Activated B cell treated with CpG ODN at 0.5 μM for 24 hours (primary cell): ENCODE data around the gene INPP1. TPM values are rescaled to one million over a fixed set of nuclear protein-coding genes. Genes with fewer than 3 reads are reported as not detected.
A peak's percentile ranks its signal among the peaks of the same experiment; 100 is the strongest.

Experiments
- ATAC-seq: fragments of 200-7000 bp; cut with Tn5 transposase; one replicate; pipeline ENCODE4 v1.10.0; 2021; ENCODE audit warnings: low read depth, mild to moderate bottlenecking, moderate library complexity
- CTCF ChIA-PET: fragments of 350-600 bp; sonication (Branson Sonifier 250); formaldehyde crosslinking; loops from one replicate; lab custom pipeline; 2021; ENCODE audit warnings: antibody characterized with exemption; lab: Charles Lee
- POLR2A ChIA-PET: fragments of 350-600 bp; sonication (Branson Sonifier 250); formaldehyde crosslinking; loops from one replicate; lab custom pipeline; 2021; ENCODE audit warnings: antibody characterized with exemption; lab: Charles Lee
- DNase-seq: peaks from one replicate; pipeline ENCODE4 v3.0.0; 2022
- H3K27ac Mint-ChIP-seq: one replicate; pipeline ENCODE4 v1.8.0; 2020; ENCODE audit warnings: mixed read lengths
- H3K27me3 Mint-ChIP-seq: one replicate; pipeline ENCODE4 v1.8.0; 2021; ENCODE audit warnings: mixed read lengths
- H3K36me3 Mint-ChIP-seq: one replicate; pipeline ENCODE4 v1.8.0; 2021; ENCODE audit warnings: low read depth, mixed read lengths
- H3K4me1 Mint-ChIP-seq: one replicate; pipeline ENCODE4 v1.8.0; 2021; ENCODE audit warnings: mixed read lengths
- H3K4me3 Mint-ChIP-seq: one replicate; pipeline ENCODE4 v1.8.0; 2020; ENCODE audit warnings: mild to moderate bottlenecking, mixed read lengths
- H3K9me3 Mint-ChIP-seq: one replicate; pipeline ENCODE4 v1.8.0; 2020; ENCODE audit warnings: mixed read lengths
- intact Hi-C: fragments of 100-400 bp; cut with micrococcal nuclease; formaldehyde crosslinking; loops from one replicate; pipeline ENCODE4 v1.15.1; 2024
- total RNA-seq: library from RNA; stranded (reverse); gene quantifications from 2 replicates; pipeline ENCODE4 v1.2.3, GENCODE V29; 2022
- TF ChIP-seq, protein P1 (sequence below): fragments of 200-600 bp; IDR thresholded peaks from one replicate; pipeline ENCODE4 v1.8.0; 2022; ENCODE audit warnings: antibody characterized with exemption, mild to moderate bottlenecking

Gene INPP1
- total RNA-seq, 1 donor from 2014 or later: 4.2 TPM

- ChIA-PET CTCF (interaction anchor here (1.3 kb wide), 1 partner anchor 291 kb away, joined by 4 read pairs; no protein-coding TSS in a partner anchor), POLR2A (no interaction called here)
- no peak for ATAC-seq
These were observed 36.0 kb downstream of the INPP1 start for GRCh38 chr2:190379249-190379964.

DNA sequence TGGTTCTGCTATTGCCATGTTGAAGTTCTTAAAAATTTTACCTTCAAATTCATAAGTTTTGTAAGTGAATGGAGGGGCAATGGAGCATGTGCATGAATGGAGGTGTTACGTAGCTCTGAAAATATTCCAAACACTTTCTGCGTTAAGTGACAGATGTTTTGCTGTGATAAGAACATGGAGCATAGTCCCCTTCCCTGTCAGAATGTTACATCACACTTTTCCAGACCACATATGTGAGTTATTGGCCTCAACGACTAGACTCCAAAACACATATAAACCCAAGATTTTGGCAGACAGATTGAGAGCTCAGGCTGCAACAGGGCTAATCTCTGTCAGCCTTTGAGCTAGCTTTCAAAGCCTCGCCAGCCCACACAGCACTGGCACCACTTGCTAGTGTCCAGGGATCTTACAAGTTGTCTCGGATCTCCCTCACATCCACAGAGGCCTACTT lies 37.6 kb downstream of the INPP1 start:
- no peak for ATAC-seq
- intact Hi-C loops: no loop called here
- TF ChIP-seq, protein P1, sequence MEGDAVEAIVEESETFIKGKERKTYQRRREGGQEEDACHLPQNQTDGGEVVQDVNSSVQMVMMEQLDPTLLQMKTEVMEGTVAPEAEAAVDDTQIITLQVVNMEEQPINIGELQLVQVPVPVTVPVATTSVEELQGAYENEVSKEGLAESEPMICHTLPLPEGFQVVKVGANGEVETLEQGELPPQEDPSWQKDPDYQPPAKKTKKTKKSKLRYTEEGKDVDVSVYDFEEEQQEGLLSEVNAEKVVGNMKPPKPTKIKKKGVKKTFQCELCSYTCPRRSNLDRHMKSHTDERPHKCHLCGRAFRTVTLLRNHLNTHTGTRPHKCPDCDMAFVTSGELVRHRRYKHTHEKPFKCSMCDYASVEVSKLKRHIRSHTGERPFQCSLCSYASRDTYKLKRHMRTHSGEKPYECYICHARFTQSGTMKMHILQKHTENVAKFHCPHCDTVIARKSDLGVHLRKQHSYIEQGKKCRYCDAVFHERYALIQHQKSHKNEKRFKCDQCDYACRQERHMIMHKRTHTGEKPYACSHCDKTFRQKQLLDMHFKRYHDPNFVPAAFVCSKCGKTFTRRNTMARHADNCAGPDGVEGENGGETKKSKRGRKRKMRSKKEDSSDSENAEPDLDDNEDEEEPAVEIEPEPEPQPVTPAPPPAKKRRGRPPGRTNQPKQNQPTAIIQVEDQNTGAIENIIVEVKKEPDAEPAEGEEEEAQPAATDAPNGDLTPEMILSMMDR: no peak
- CTCF ChIA-PET: interaction anchor here (0.5 to 1.1 kb wide), 2 partner anchors 249 to 299 kb away, joined by 3 to 6 read pairs; no protein-coding TSS in a partner anchor
- H3K4me3 Mint-ChIP-seq: no peak overlapping the region
- no peaks in the 10 kb centered on the region for H3K27me3 Mint-ChIP-seq
- no peaks in the 10 kb centered on the region for H3K9me3 Mint-ChIP-seq
- POLR2A ChIA-PET: no interaction called here
- no peaks in the 10 kb centered on the region for H3K36me3 Mint-ChIP-seq
- DNase-seq: no peak
- no peak overlapping the region for H3K27ac Mint-ChIP-seq
- peaks cover 3% of the 10 kb centered on the region for H3K4me1 Mint-ChIP-seq

More at GRCh38 chr2:190379249-190379964, 36.0 kb downstream of the INPP1 start:
- no peaks in the 10 kb centered on the region for H3K27me3 Mint-ChIP-seq
- DNase-seq: no peak
- no peak overlapping the region for H3K4me3 Mint-ChIP-seq
- TF ChIP-seq, protein P1: no peak
- H3K4me1 Mint-ChIP-seq: peaks cover 3% of the 10 kb centered on the region
- H3K9me3 Mint-ChIP-seq: no peaks in the 10 kb centered on the region
- intact Hi-C loops: no loop called here
- H3K27ac Mint-ChIP-seq: no peak overlapping the region
- no peaks in the 10 kb centered on the region for H3K36me3 Mint-ChIP-seq

DNA sequence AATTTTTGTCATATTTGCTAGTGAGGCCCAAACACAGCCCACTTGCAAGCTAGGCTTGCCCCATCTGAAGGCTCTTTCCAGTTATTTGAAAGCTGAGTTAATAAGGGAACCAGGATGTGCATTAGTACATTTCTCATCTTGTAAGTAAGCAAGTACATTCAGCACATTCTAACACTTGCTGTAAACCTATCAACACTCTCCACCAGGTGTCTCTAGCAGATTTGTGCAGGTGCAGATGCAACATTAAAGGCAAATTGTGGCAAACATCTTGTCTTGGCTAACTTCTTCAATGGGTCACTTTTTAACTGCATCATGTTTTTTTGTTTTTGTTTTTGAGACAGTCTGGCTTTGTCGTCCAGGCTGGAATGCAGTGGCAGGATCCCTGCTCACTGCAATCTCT lies 39.5 kb downstream of the INPP1 start:
- Mint-ChIP-seq H3K27ac (no peak overlapping the region), H3K9me3 (no peaks in the 10 kb centered on the region), H3K4me3 (no peak overlapping the region), H3K4me1 (peaks cover 2% of the 10 kb centered on the region), H3K27me3 (no peaks in the 10 kb centered on the region), H3K36me3 (no peaks in the 10 kb centered on the region)
- TF ChIP-seq, protein P1: no peak
- ChIA-PET POLR2A (no interaction called here), CTCF (interaction anchor here (5.1 kb wide), 1 partner anchor 297 kb away, joined by 38 read pairs; no protein-coding TSS in a partner anchor)
- ATAC-seq: peak; percentile 61
- DNase-seq: no peak
- intact Hi-C loops: loop anchor here (1.0 to 2.0 kb wide), 3 partner anchors 128 to 421 kb away; no protein-coding TSS in a partner anchor

GRCh38 chr2:190387422-190387821 lies 44.0 kb downstream of the INPP1 start:
- CTCF ChIA-PET: no interaction called here
- ATAC-seq: no peak

DNA sequence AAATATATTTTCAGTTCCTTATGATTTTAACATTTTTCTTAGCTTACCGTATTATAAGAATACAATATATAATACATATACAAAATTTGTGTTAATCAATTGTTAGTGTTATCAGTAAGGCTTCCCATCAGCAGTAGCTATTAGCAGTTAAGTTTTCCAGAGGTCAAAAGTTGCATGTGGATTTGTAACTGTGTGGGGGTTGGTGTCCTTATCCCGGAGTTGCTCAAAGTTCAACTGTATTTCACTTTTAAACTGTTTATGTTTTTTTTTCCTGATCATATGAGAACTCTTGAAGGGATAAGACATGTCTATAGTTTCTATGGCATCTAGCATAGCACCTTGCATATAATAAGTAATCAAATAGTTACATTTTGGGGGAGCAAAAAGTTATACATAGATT lies 52.9 kb downstream of the INPP1 start:
- ATAC-seq: no peak
- no peaks in the 10 kb centered on the region for H3K36me3 Mint-ChIP-seq
- peaks cover 7% of the 10 kb centered on the region for H3K27me3 Mint-ChIP-seq
- no peaks in the 10 kb centered on the region for H3K4me1 Mint-ChIP-seq
- no peak overlapping the region for H3K27ac Mint-ChIP-seq
- ChIA-PET CTCF (no interaction called here), POLR2A (no interaction called here)
- H3K9me3 Mint-ChIP-seq: no peaks in the 10 kb centered on the region
- intact Hi-C loops: no loop called here
- no peak for DNase-seq
- H3K4me3 Mint-ChIP-seq: no peak overlapping the region
- TF ChIP-seq, protein P1: no peak

More at GRCh38 chr2:190387422-190387821, 44.0 kb downstream of the INPP1 start:
- DNase-seq: no peak
- POLR2A ChIA-PET: no interaction called here
- TF ChIP-seq, protein P1: no peak
- intact Hi-C loops: no loop called here
- H3K27ac Mint-ChIP-seq: no peak overlapping the region
- no peaks in the 10 kb centered on the region for H3K36me3 Mint-ChIP-seq
- H3K4me3 Mint-ChIP-seq: no peak overlapping the region
- H3K4me1 Mint-ChIP-seq: no peaks in the 10 kb centered on the region
- peaks cover 5% of the 10 kb centered on the region for H3K27me3 Mint-ChIP-seq
- no peaks in the 10 kb centered on the region for H3K9me3 Mint-ChIP-seq
